Mesendoderm (in vitro differentiated cells): ENCODE measurements around the gene RAB5A.

Experiments
- DNase-seq: peaks from one replicate; pipeline ENCODE4 v3.0.0; 2013
- H2AK5ac ChIP-seq: 2 replicates; pipeline ENCODE4 v1.6.1; 2013; ENCODE audit warnings: low read length, inconsistent platforms
- H2BK120ac ChIP-seq: 2 replicates; pipeline ENCODE4 v1.6.1; 2013; ENCODE audit warnings: low read depth, mild to moderate bottlenecking, low read length, moderate library complexity, mixed read lengths
- H2BK15ac ChIP-seq: replicated peaks from 2 replicates; pipeline ENCODE4 v1.6.1; 2013; ENCODE audit warnings: low read depth, mild to moderate bottlenecking, moderate library complexity
- H2BK5ac ChIP-seq: 2 replicates; pipeline ENCODE4 v1.6.1; 2013; ENCODE audit warnings: low read length, inconsistent platforms
- H3K18ac ChIP-seq: 2 replicates; pipeline ENCODE4 v1.6.1; 2013; ENCODE audit warnings: mild to moderate bottlenecking, low read length, mixed read lengths
- H3K23ac ChIP-seq: one replicate; pipeline ENCODE4 v1.6.1; 2013; ENCODE audit warnings: low read length
- H3K27ac ChIP-seq: 2 replicates; pipeline ENCODE4 v1.5.1; 2013; ENCODE audit warnings: low read depth, mild to moderate bottlenecking, inconsistent platforms, low read length, moderate library complexity
- H3K27me3 ChIP-seq: 2 replicates; pipeline ENCODE4 v1.6.1; 2013; ENCODE audit warnings: low read length, control low read depth, mild to moderate bottlenecking, inconsistent platforms; ENCODE audit not compliant: insufficient read depth, poor library complexity
- H3K36me3 ChIP-seq: 2 replicates; pipeline ENCODE4 v1.6.1; 2013; ENCODE audit warnings: low read length, inconsistent platforms; ENCODE audit not compliant: control insufficient read depth, insufficient read depth
- H3K4ac ChIP-seq: one replicate; pipeline ENCODE4 v1.6.1; 2013; ENCODE audit warnings: low read depth, mild to moderate bottlenecking, low read length, moderate library complexity
- H3K4me1 ChIP-seq: 2 replicates; pipeline ENCODE4 v1.6.1; 2013; ENCODE audit warnings: low read depth, low read length, inconsistent platforms; ENCODE audit not compliant: control insufficient read depth
- H3K4me2 ChIP-seq: 2 replicates; pipeline ENCODE4 v1.6.1; 2013; ENCODE audit warnings: low read length
- H3K4me3 ChIP-seq: 2 replicates; pipeline ENCODE4 v1.5.1; 2013; ENCODE audit warnings: mild to moderate bottlenecking, low read length
- H3K56ac ChIP-seq: one replicate; pipeline ENCODE4 v1.6.1; 2013; ENCODE audit warnings: low read length
- H3K79me1 ChIP-seq: 2 replicates; pipeline ENCODE4 v1.6.1; 2013; ENCODE audit warnings: low read length, inconsistent platforms
- H3K79me2 ChIP-seq: 2 replicates; pipeline ENCODE4 v1.6.1; 2013; ENCODE audit warnings: mild to moderate bottlenecking, low read length; ENCODE audit not compliant: control insufficient read depth, insufficient read depth
- H3K9ac ChIP-seq: 2 replicates; pipeline ENCODE4 v1.6.1; 2013; ENCODE audit warnings: low read length, inconsistent platforms
- H4K5ac ChIP-seq: one replicate; pipeline ENCODE4 v1.6.1; 2013; ENCODE audit warnings: low read length
- H4K8ac ChIP-seq: one replicate; pipeline ENCODE4 v1.6.1; 2013; ENCODE audit warnings: low read depth, mild to moderate bottlenecking, control low read depth, low read length, moderate library complexity
- WGBS: extraction: QIAGEN DNeasy Blood & Tissue Kit; methylation state at CpG from one replicate; pipeline ENCODE4 v1.1.7; 2013; ENCODE audit warnings: low lambda C conversion rate, missing lambda C conversion rate; ENCODE audit not compliant: insufficient coverage; ENCODE audit errors: extremely low coverage; 5-methylcytosine and 5-hydroxymethylcytosine counted together

Gene RAB5A

GRCh38 chr3:20001932-20002331 is 55.0 kb downstream of the RAB5A start:
- Histone ChIP-seq H3K79me2 (no peaks in the 10 kb centered on the region), H3K4ac (no peak overlapping the region), H3K9ac (no peak overlapping the region), H3K18ac (no peak overlapping the region), H4K5ac (no peak overlapping the region), H2AK5ac (no peak overlapping the region), H3K4me3 (no peak overlapping the region), H3K36me3 (no peaks in the 10 kb centered on the region), H2BK120ac (no peak overlapping the region), H3K4me2 (no peak overlapping the region), H3K56ac (no peak overlapping the region), H2BK15ac (no peak overlapping the region), H3K79me1 (no peaks in the 10 kb centered on the region), H3K23ac (no peak overlapping the region), H4K8ac (no peak overlapping the region), H3K27me3 (no peaks in the 10 kb centered on the region), H3K4me1 (no peaks in the 10 kb centered on the region), H2BK5ac (no peak overlapping the region), H3K27ac (no peak overlapping the region)
- DNase-seq, result no peak
- no CpG with 5 or more reads among the region's 3 CpGs for WGBS

- no peak overlapping the region for H3K18ac ChIP-seq
- no peak overlapping the region for H3K4ac ChIP-seq
- no peak overlapping the region for H2BK120ac ChIP-seq
- H3K9ac ChIP-seq, result no peak overlapping the region
- H3K79me1 ChIP-seq, result no peaks in the 10 kb centered on the region
- no peak overlapping the region for H3K56ac ChIP-seq
- no CpG with 5 or more reads among the region's 20 CpGs for whole genome bisulfite sequencing
- H2BK5ac ChIP-seq, result no peak overlapping the region
- no peaks in the 10 kb centered on the region for H3K36me3 ChIP-seq
- no peaks in the 10 kb centered on the region for H3K79me2 ChIP-seq
- H2BK15ac ChIP-seq, result no peak overlapping the region
- H4K8ac ChIP-seq, result no peak overlapping the region
- no peak overlapping the region for H4K5ac ChIP-seq
- no peak overlapping the region for H2AK5ac ChIP-seq
- no peaks in the 10 kb centered on the region for H3K4me1 ChIP-seq
- no peaks in the 10 kb centered on the region for H3K27me3 ChIP-seq
- no peak for DNase-seq
- H3K4me2 ChIP-seq, result no peak overlapping the region
- no peak overlapping the region for H3K23ac ChIP-seq
- H3K27ac ChIP-seq, result no peak overlapping the region
- no peak overlapping the region for H3K4me3 ChIP-seq
Observed at GRCh38 chr3:20007960-20008359, 61.1 kb downstream of the RAB5A start.

- Histone ChIP-seq H3K23ac (no peak overlapping the region), H3K4me2 (no peak overlapping the region), H2BK5ac (no peak overlapping the region), H3K79me2 (no peaks in the 10 kb centered on the region), H3K9ac (no peak overlapping the region), H3K27me3 (no peaks in the 10 kb centered on the region), H4K5ac (no peak overlapping the region), H3K4me1 (no peaks in the 10 kb centered on the region), H3K79me1 (no peaks in the 10 kb centered on the region), H3K4me3 (no peak overlapping the region), H3K4ac (no peak overlapping the region), H2BK120ac (no peak overlapping the region), H3K27ac (no peak overlapping the region), H3K56ac (no peak overlapping the region), H3K18ac (no peak overlapping the region), H2AK5ac (no peak overlapping the region), H3K36me3 (no peaks in the 10 kb centered on the region), H2BK15ac (no peak overlapping the region), H4K8ac (no peak overlapping the region)
- no CpG with 5 or more reads among the region's 2 CpGs for WGBS
- DNase-seq, result no peak
Observed at GRCh38 chr3:20008646-20009045, 61.7 kb downstream of the RAB5A start.

GRCh38 chr3:20012164-20012563 is 65.3 kb downstream of the RAB5A start, which contains the start of gene PP2D1:
PP2D1 (minus strand) TSS chr3:20012264; CDS start chr3:20012072, 192 bp downstream.
- no CpG with 5 or more reads among the region's 4 CpGs for WGBS
- no peak within 1 kb of the TSS for H2BK5ac ChIP-seq

GRCh38 chr3:20013396-20013795 is 66.5 kb downstream of the RAB5A start:
- no peak for DNase-seq
- WGBS, result no CpG with 5 or more reads among the region's 1 CpG
- H3K4me1 ChIP-seq, result no peaks in the 10 kb centered on the region

More at GRCh38 chr3:20012164-20012563, 65.3 kb downstream of the RAB5A start, which contains the start of gene PP2D1:
- Histone ChIP-seq H4K5ac (no peak within 1 kb of the TSS), H3K79me2 (no peaks in the 10 kb centered on the region), H3K4me2 (no peak within 1 kb of the TSS), H3K27me3 (no peaks in the 10 kb centered on the region), H4K8ac (no peak within 1 kb of the TSS), H3K18ac (no peak within 1 kb of the TSS), H3K36me3 (no peaks in the 10 kb centered on the region), H2BK15ac (no peak within 1 kb of the TSS), H3K56ac (no peak within 1 kb of the TSS), H3K79me1 (no peaks in the 10 kb centered on the region), H3K23ac (no peak within 1 kb of the TSS), H2BK120ac (no peak within 1 kb of the TSS), H3K9ac (no peak within 1 kb of the TSS), H3K27ac (no peak within 1 kb of the TSS), H3K4me1 (no peaks in the 10 kb centered on the region), H3K4ac (no peak within 1 kb of the TSS), H2AK5ac (no peak within 1 kb of the TSS), H3K4me3 (no peak within 1 kb of the TSS)
- no peak for DNase-seq

GRCh38 chr3:20015525-20015924 is 68.6 kb downstream of the RAB5A start:
- H3K9ac ChIP-seq, result no peak overlapping the region
- H3K18ac ChIP-seq, result no peak overlapping the region
- H3K27me3 ChIP-seq, result no peaks in the 10 kb centered on the region
- H3K4me3 ChIP-seq, result no peak overlapping the region
- H3K4ac ChIP-seq, result no peak overlapping the region
- H3K79me1 ChIP-seq, result no peaks in the 10 kb centered on the region
- no peak for DNase-seq
- no peak overlapping the region for H3K23ac ChIP-seq
- no peak overlapping the region for H2BK120ac ChIP-seq
- no peak overlapping the region for H3K27ac ChIP-seq
- H3K4me2 ChIP-seq, result no peak overlapping the region
- H2BK15ac ChIP-seq, result no peak overlapping the region
- H3K79me2 ChIP-seq, result no peaks in the 10 kb centered on the region
- H3K4me1 ChIP-seq, result no peaks in the 10 kb centered on the region
- no peak overlapping the region for H4K8ac ChIP-seq
- no peak overlapping the region for H4K5ac ChIP-seq
- H3K56ac ChIP-seq, result no peak overlapping the region
- H2AK5ac ChIP-seq, result no peak overlapping the region
- no peak overlapping the region for H2BK5ac ChIP-seq
- H3K36me3 ChIP-seq, result no peaks in the 10 kb centered on the region
- no CpG with 5 or more reads among the region's 1 CpG for WGBS

More at GRCh38 chr3:20013396-20013795, 66.5 kb downstream of the RAB5A start:
- Histone ChIP-seq H3K4me3 (no peak overlapping the region), H2AK5ac (no peak overlapping the region), H3K79me1 (no peaks in the 10 kb centered on the region), H2BK15ac (no peak overlapping the region), H3K56ac (no peak overlapping the region), H3K23ac (no peak overlapping the region), H2BK5ac (no peak overlapping the region), H3K27me3 (no peaks in the 10 kb centered on the region), H3K9ac (no peak overlapping the region), H3K4ac (no peak overlapping the region), H3K36me3 (no peaks in the 10 kb centered on the region), H3K27ac (no peak overlapping the region), H2BK120ac (no peak overlapping the region), H3K4me2 (no peak overlapping the region), H4K8ac (no peak overlapping the region), H4K5ac (no peak overlapping the region), H3K79me2 (no peaks in the 10 kb centered on the region), H3K18ac (no peak overlapping the region)
